GM23338 (cell line): ENCODE measurements around the gene SCAF4. TPM values are rescaled to one million over a fixed set of nuclear protein-coding genes. Genes with fewer than 3 reads are reported as not detected.
A peak's percentile ranks its signal among the peaks of the same experiment; 100 is the strongest.

Experiments
- ATAC-seq: fragments of 200-7000 bp; cut with Tn5 transposase; 3 replicates; pipeline ENCODE4 v1.9.1; 2020
- DNase-seq: peaks from one replicate; pipeline ENCODE4 v3.0.0-alpha.2; 2015; ENCODE audit warnings: low spot score
- H2AFZ ChIP-seq: fragments of 200-600 bp; sonication (generic); 2 replicates; pipeline ENCODE4 v1.8.0; 2016; ENCODE audit warnings: antibody characterized with exemption, mild to moderate bottlenecking, moderate library complexity
- H3F3A ChIP-seq: fragments of 200-600 bp; sonication (generic); replicated peaks from 2 replicates; pipeline ENCODE4 v1.8.0; 2017; ENCODE audit warnings: antibody characterized with exemption, mixed run types, low read depth
- H3K27ac ChIP-seq: fragments of 200-600 bp; sonication (generic); 2 replicates; pipeline ENCODE4 v1.6.1; 2016; ENCODE audit warnings: low read depth
- H3K27me3 ChIP-seq: fragments of 200-600 bp; sonication (generic); 2 replicates; pipeline ENCODE4 v1.8.0; 2016; ENCODE audit warnings: mild to moderate bottlenecking, mixed run types, moderate library complexity; ENCODE audit not compliant: insufficient read depth
- H3K36me3 ChIP-seq: fragments of 200-600 bp; sonication (generic); 2 replicates; pipeline ENCODE4 v1.8.0; 2016; ENCODE audit warnings: mild to moderate bottlenecking; ENCODE audit not compliant: insufficient read depth
- H3K4me1 ChIP-seq: fragments of 200-600 bp; sonication (generic); 2 replicates; pipeline ENCODE4 v1.8.0; 2016; ENCODE audit warnings: mild to moderate bottlenecking, moderate library complexity; ENCODE audit not compliant: insufficient read depth
- H3K4me2 ChIP-seq: fragments of 200-600 bp; sonication (generic); 2 replicates; pipeline ENCODE4 v1.7.1; 2017; ENCODE audit warnings: mixed run types
- H3K4me3 ChIP-seq: fragments of 200-600 bp; sonication (generic); 2 replicates; pipeline ENCODE4 v1.6.1; 2016; ENCODE audit warnings: mixed run types
- H3K79me2 ChIP-seq: fragments of 200-600 bp; sonication (generic); replicated peaks from 2 replicates; pipeline ENCODE4 v1.8.0; 2017; ENCODE audit warnings: mild to moderate bottlenecking; ENCODE audit not compliant: insufficient read depth
- H3K9me2 ChIP-seq: fragments of 200-600 bp; sonication (generic); 2 replicates; pipeline ENCODE4 v1.8.0; 2017; ENCODE audit not compliant: insufficient read depth
- H4K20me1 ChIP-seq: fragments of 200-600 bp; sonication (generic); replicated peaks from 2 replicates; pipeline ENCODE4 v1.8.0; 2017; ENCODE audit warnings: mild to moderate bottlenecking; ENCODE audit not compliant: insufficient read depth
- H3K27ac Mint-ChIP-seq: 2 replicates; pipeline ENCODE4 v1.8.0; 2020; ENCODE audit warnings: inconsistent platforms, mild to moderate bottlenecking, moderate library complexity, mixed read lengths
- H3K27me3 Mint-ChIP-seq: 3 replicates; pipeline ENCODE4 v1.8.0; 2022; ENCODE audit warnings: low read depth, mild to moderate bottlenecking, moderate library complexity, mixed read lengths, inconsistent platforms; ENCODE audit not compliant: insufficient read depth, poor library complexity
- H3K36me3 Mint-ChIP-seq: 3 replicates; pipeline ENCODE4 v1.8.0; 2021; ENCODE audit warnings: low read depth, mild to moderate bottlenecking, inconsistent platforms, moderate library complexity, mixed read lengths
- H3K4me1 Mint-ChIP-seq: 3 replicates; pipeline ENCODE4 v1.8.0; 2020; ENCODE audit warnings: mild to moderate bottlenecking, inconsistent platforms, mixed read lengths
- H3K4me3 Mint-ChIP-seq: 3 replicates; pipeline ENCODE4 v1.8.0; 2021; ENCODE audit warnings: moderate library complexity, mild to moderate bottlenecking, inconsistent platforms, mixed read lengths
- H3K9me3 Mint-ChIP-seq: 3 replicates; pipeline ENCODE4 v1.8.0; 2020; ENCODE audit warnings: moderate library complexity, mild to moderate bottlenecking, inconsistent platforms, mixed read lengths
- CREB1 ChIP-seq: fragments of 250-450 bp; sonication (Bioruptor Pico); IDR thresholded peaks from 2 replicates; pipeline ENCODE4 v1.5.0; 2020; ENCODE audit warnings: low read depth, mild to moderate bottlenecking, moderate library complexity
- EZH2 ChIP-seq: fragments of 200-600 bp; sonication (generic); IDR thresholded peaks from one replicate; pipeline ENCODE4 v1.8.0; 2017; ENCODE audit warnings: antibody characterized with exemption, mild to moderate bottlenecking, low read depth; ENCODE audit not compliant: unreplicated experiment
- NANOG ChIP-seq: IDR thresholded peaks from 2 replicates; pipeline ENCODE4 v1.6.1; 2016; ENCODE audit warnings: antibody characterized with exemption, borderline replicate concordance
- POLR2AphosphoS5 ChIP-seq: IDR thresholded peaks from 2 replicates; pipeline ENCODE4 v1.6.1; 2016; ENCODE audit warnings: antibody characterized with exemption, low read depth
- REST ChIP-seq: IDR thresholded peaks from one replicate; pipeline ENCODE4 v1.6.1; 2018; ENCODE audit warnings: antibody characterized with exemption; ENCODE audit not compliant: unreplicated experiment
- STAT1 ChIP-seq: IDR thresholded peaks from one replicate; pipeline ENCODE4 v1.6.1; 2016; ENCODE audit warnings: antibody characterized with exemption; ENCODE audit not compliant: unreplicated experiment
- ZNF331 ChIP-seq: fragments of 250-450 bp; sonication (Bioruptor Pico); IDR thresholded peaks from 2 replicates; pipeline ENCODE4 v1.5.0; 2020; ENCODE audit warnings: low read depth, mild to moderate bottlenecking, moderate library complexity
- ZNF462 ChIP-seq: fragments of 250-450 bp; sonication (Bioruptor Pico); IDR thresholded peaks from 2 replicates; pipeline ENCODE4 v1.5.0; 2020; ENCODE audit warnings: mild to moderate bottlenecking, moderate library complexity
- polyA plus RNA-seq: library from polyadenylated mRNA; unstranded; fragments of >200 nt; fragmentation: Nextera tagmentation; extraction: Ambion mirVana; gene quantifications from 2 replicates; pipeline ENCODE4 v1.2.1, GENCODE V29; 2016
- total RNA-seq: library from RNA; depleted of rRNA; stranded (reverse); fragments of >200 nt; shearing (Covaris generic); gene quantifications from 2 replicates; pipeline ENCODE4 v1.2.3, GENCODE V29; 2014
- TF ChIP-seq, protein P1 (sequence below), 2 experiments: fragments of 200-600 bp in 1 of 2; sonication (generic) in 1 of 2; conservative IDR thresholded peaks; 2 replicates each; pipeline versions ENCODE4 v1.5.1 to v1.6.1; 2016 to 2017; ENCODE audit warnings: antibody characterized with exemption in 2 of 2, low read depth in 2 of 2, mild to moderate bottlenecking in 2 of 2, moderate library complexity in 1 of 2

The SCAF4 gene
- total and polyA plus RNA-seq, 2 experiments from 2014 or later = 29.7 to 45.8 TPM

DNA sequence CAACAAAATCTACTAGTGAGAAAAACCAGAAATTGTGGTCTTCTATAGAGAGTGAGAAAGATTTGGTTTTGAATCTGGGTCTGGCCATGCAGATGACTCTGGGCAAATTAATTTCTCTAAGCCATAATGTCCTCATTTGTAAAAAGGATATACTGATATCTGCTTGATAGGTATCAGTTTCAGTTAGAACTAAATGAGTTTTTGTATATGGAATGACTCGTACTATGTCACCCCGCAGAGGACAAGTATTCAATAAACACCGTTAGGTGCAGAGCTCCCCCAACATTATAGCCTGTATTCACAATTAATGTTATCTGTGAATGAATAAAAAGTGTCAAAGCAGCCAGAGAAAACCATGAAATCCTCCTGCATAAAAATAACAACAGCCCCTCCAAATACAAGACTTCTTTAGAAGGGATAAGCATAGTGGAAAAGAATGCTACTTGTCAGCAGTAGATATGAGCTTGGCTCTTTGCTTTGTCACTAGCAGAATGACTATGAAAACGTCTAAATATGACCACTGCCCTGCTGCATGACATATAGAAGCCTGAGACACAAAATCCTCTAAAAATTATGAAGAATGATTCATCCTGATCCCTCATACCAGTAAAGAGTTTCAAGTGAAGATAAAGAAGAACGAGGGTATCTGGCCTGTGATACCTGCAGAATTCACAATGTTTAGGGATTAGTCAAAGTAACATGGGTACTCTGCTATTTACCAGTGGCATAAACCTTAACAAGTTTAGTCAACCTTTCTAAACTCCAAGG, 17.8 kb downstream of the SCAF4 start:
- Mint-ChIP-seq H3K9me3 (no peaks in the 10 kb centered on the region; the same call in 2 of the 3 replicates), H3K4me3 (no peak overlapping the region), H3K36me3 (no peaks in the 10 kb centered on the region), H3K27me3 (peaks cover 6% of the 10 kb centered on the region), H3K4me1 (peaks cover 72% of the 10 kb centered on the region), H3K27ac (peak overlapping the region; percentile 24; the same call in 1 of the 2 replicates)
- Histone ChIP-seq H2AFZ (no peak overlapping the region), H3K36me3 (no peaks in the 10 kb centered on the region), H3K4me3 (no peak overlapping the region), H3K79me2 (peaks cover 100% of the 10 kb centered on the region), H3K4me2 (peak overlapping the region; percentile 10; the same call in 1 of the 2 replicates), H3K27ac (peak overlapping the region; percentile 23), H3K4me1 (peaks cover 60% of the 10 kb centered on the region), H4K20me1 (peaks cover 52% of the 10 kb centered on the region), H3F3A (no peaks in the 10 kb centered on the region), H3K9me2 (no peaks in the 10 kb centered on the region), H3K27me3 (no peaks in the 10 kb centered on the region)
- DNase-seq = no peak
- no peak for TF ChIP-seq POLR2AphosphoS5
- TF ChIP-seq STAT1 = no peak
- TF ChIP-seq CREB1 (CRISPR knock-in tag) = no peak
- no peak for TF ChIP-seq REST
- no peak for TF ChIP-seq NANOG
- no peak for TF ChIP-seq ZNF462 (CRISPR knock-in tag)
- TF ChIP-seq, protein P1, sequence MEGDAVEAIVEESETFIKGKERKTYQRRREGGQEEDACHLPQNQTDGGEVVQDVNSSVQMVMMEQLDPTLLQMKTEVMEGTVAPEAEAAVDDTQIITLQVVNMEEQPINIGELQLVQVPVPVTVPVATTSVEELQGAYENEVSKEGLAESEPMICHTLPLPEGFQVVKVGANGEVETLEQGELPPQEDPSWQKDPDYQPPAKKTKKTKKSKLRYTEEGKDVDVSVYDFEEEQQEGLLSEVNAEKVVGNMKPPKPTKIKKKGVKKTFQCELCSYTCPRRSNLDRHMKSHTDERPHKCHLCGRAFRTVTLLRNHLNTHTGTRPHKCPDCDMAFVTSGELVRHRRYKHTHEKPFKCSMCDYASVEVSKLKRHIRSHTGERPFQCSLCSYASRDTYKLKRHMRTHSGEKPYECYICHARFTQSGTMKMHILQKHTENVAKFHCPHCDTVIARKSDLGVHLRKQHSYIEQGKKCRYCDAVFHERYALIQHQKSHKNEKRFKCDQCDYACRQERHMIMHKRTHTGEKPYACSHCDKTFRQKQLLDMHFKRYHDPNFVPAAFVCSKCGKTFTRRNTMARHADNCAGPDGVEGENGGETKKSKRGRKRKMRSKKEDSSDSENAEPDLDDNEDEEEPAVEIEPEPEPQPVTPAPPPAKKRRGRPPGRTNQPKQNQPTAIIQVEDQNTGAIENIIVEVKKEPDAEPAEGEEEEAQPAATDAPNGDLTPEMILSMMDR (conservative IDR thresholded peaks at IDR 0.05; ENCODE audit: low read depth in 2 of 2) = no peak
- TF ChIP-seq ZNF331 (CRISPR knock-in tag) = no peak
- no peak for TF ChIP-seq EZH2
- ATAC-seq = no peak
